Measurements from ENCODE around the gene TBC1D22A.

- no peak for TF ChIP-seq POLR2A (IDR thresholded peaks at IDR 0.05)
- TF ChIP-seq, protein P1, sequence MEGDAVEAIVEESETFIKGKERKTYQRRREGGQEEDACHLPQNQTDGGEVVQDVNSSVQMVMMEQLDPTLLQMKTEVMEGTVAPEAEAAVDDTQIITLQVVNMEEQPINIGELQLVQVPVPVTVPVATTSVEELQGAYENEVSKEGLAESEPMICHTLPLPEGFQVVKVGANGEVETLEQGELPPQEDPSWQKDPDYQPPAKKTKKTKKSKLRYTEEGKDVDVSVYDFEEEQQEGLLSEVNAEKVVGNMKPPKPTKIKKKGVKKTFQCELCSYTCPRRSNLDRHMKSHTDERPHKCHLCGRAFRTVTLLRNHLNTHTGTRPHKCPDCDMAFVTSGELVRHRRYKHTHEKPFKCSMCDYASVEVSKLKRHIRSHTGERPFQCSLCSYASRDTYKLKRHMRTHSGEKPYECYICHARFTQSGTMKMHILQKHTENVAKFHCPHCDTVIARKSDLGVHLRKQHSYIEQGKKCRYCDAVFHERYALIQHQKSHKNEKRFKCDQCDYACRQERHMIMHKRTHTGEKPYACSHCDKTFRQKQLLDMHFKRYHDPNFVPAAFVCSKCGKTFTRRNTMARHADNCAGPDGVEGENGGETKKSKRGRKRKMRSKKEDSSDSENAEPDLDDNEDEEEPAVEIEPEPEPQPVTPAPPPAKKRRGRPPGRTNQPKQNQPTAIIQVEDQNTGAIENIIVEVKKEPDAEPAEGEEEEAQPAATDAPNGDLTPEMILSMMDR (IDR thresholded peaks at IDR 0.05): no peak
Observed at GRCh38 chr22:46897246-46897623, 134.8 kb downstream of the TBC1D22A start.
